T-helper 1 cell (primary cell): ENCODE data around the gene TMEM72.

Experiments used
- DNase-seq, 5 donors: peaks; one replicate each; pipeline ENCODE4 v3.0.0-alpha.2; 2012 to 2020

TMEM72 gene

DNA sequence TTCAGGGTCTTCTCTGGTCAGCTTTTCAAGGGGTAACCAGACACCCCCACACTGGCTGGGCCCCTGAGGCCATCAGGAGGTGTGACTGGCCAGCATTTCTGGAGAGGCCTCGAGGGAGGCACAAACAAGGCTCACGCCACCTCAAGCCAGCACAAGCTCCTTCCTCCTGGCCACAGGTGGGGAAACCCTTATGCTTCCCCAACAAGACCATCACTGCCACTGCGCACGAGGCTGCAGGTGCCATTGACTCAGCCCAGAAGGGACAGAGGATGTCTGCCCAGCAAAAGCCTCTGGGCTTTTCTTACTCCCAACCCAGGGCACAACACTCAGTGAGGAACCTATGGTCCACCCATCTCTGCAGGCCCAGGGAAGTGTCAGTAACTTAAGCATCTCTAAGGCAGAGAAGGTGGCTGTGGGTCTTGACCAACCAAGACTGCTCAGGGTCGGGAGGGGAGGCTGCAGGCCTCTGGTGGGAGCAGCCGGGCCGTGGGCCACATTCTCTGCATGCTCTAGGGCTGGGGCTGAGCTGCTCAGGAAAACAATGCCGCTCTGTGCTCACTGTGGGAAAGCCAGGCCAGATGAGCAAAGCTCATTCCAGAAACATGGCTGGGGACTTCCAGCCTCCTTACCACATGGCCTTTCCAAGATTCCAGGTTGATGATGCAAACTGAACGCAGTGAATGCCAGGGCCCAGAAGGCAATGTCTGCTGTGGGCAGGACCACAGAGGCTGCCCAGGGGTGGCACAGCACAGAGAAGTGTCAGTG is 24.2 kb downstream of the TMEM72 start:
- DNase-seq = no peak

GRCh38 chr10:44935966-44936295 is 24.8 kb downstream of the TMEM72 start:
- DNase-seq = no peak

DNA sequence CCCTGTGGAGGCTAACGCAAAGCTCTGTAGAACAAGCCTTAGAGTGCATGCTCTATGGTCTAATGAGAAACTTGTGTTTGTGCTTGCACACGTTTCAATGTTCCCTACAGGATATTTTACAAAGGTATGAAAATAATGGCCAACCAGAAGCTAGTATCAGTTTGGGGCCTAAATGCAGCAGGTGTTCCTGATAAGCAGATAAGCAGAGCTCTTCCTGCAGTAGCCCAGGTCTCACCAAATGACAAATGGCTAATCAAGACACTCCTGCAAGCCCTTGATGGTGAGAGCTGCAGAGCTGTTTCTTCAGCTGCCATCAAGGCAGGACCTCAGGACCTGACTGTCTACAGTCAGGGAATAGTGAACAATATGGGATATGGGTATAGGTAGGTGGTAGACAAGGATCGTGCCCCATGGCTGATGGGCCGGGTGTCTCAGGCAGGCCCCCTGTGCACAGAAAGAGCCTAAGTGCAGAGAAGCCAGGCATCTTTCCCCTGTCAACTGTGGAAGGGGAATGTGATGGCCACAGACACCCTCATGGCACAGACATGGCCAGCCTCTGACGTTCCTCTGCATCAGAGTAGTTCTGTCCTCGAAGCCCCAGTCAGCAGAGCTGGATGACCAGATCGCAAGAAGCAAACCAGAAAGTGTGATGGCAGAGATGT is 25.3 kb downstream of the TMEM72 start:
- DNase-seq = no peak

- no peak for DNase-seq
Observed at GRCh38 chr10:44937196-44938005, 26.3 kb downstream of the TMEM72 start.

- DNase-seq = no peak
Observed at GRCh38 chr10:44938956-44939355, 27.8 kb downstream of the TMEM72 start.

DNA sequence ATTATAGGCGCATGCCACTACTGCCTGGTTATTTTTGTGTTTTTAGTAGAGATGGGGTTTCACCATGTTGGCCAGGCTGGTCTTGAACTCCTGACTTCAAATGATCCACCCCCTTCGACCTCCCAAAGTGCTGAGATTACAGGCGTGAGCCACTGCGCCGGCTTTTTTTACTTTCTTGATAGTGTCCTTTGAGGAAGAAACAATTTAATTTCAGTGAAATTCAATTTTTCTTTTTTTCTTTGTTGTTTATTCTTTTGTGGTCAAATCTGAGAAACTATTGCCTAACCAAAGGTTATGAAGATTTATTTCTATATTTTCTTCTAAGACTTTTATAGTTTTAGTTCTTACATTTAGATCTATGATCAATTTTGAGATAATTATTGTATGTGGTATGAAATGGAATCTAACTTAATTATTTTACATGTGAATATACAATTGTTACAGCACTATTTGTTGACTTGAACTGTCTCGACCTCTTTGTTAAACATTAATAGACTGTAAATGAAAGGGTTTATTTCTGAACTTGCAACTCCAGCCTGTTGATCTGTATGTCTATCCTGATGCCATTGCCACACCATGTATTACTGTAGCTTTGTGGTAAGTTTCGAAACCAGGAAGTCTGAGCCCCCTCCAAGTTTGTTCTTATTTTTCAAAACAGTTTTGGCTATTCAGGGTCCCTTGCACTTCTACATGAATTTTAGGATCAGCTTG is 28.7 kb downstream of the TMEM72 start:
- no peak for DNase-seq

GRCh38 chr10:44944354-44944753 is 33.2 kb downstream of the TMEM72 start:
- no peak for DNase-seq

- DNase-seq = no peak
Observed at GRCh38 chr10:44946205-44946604, 35.1 kb downstream of the TMEM72 start.

DNA sequence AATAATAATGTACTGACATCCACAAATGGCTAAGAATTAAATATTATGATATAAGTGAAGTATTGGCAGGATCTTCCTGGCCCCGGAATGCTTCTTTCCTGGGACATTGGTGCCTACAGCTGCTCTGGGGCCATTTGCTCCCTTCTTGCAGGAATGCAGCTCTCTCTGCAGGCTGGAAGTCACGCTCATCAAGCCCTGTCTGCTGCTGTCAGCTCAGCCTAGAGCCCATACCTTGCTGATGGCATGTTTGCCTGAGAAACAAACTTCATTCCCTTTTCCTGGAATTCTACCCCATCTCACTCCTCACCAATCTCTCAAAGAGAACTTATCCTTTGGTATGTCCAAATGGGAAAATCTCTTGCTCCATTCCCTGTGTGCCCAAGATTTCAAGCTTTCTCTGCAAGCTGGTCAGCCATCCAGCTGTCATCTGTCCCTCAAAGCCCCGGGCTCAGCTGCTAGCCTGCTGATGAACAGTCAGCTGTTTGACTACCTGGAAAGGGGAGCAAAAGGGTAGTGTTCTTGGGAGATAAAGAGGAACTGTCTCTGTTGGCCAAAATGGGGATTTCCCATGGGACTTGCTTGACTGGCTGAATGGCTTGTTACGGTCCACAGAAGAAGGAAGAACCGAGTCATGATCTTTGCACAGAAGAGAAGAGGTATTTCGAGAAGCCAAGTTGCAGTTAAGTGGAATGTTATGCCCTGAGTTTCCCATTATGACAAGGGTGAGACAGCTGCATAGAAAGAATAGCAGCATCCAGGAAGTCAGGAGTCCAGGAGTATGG is 36.4 kb downstream of the TMEM72 start:
- no peak for DNase-seq

DNA sequence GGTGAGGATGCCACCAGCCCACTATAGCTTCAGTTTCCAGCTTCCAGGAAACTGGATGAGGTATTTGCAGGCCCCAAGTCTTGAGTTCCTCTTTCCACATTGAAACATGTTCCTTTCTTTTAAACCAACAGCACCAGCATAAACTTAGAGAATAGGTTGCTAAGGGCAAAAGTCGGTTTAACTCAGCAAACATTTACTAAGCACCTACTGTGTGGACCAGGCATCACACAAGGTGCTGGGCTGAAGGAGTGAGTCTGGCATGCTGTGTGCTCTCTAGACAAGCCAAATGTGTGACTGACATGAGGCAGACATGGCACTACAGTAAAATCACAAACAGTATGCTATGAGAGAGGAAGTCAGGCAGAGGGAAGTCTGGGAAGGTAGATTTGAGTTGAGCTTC is 37.5 kb downstream of the TMEM72 start:
- no peak for DNase-seq

DNA sequence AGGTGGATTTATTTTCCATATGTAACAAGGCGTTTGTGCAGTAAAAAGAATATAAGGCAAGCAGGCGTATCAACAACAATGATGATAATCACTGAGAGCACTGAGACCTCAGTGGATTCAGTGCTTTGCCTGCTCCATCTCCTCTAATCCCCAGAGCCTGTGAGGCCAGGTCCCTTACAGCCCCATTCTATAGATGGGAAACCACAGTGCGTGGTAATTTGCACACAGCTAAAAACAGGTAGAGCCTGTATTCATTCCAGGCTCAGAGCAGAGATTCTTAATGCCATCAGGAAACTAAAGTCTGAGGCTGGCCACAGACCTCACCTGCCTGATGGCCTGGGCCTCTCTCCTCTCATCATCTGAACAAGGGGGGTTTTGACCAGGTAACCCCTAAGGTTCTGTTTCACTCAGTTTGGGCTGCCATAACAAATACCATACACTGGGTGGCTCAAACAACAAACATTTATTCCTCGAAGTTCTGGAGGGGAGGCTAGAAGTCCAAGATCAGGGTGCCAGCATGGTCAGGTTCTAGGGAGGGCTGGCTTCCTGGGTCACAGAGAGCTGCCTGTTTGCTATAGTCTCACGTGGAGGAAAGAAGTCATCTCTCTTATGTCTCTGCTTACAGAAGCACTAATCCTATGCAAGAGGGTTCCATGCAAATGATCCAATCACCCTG is 38.1 kb downstream of the TMEM72 start:
- DNase-seq = no peak

DNA sequence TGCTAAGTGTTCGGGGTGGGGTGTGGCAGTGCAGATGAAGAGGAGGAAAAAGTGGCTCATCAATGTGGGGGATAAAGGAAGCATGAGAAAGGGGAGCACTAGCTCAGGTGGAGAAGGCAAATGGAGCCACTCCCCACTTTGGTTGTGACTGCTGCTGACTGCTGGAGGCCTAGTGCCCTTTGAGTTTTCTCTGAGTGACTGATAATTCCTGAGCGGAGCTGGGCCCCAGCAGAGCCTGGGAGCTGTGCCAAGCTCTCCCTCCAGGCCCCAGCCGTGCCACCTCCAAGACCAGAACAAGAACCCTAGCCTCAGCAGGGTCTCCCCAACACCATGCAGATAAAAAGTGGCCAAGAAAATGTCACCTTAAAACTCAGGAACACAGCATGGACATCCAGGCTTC is 38.8 kb downstream of the TMEM72 start:
- no peak for DNase-seq

DNA sequence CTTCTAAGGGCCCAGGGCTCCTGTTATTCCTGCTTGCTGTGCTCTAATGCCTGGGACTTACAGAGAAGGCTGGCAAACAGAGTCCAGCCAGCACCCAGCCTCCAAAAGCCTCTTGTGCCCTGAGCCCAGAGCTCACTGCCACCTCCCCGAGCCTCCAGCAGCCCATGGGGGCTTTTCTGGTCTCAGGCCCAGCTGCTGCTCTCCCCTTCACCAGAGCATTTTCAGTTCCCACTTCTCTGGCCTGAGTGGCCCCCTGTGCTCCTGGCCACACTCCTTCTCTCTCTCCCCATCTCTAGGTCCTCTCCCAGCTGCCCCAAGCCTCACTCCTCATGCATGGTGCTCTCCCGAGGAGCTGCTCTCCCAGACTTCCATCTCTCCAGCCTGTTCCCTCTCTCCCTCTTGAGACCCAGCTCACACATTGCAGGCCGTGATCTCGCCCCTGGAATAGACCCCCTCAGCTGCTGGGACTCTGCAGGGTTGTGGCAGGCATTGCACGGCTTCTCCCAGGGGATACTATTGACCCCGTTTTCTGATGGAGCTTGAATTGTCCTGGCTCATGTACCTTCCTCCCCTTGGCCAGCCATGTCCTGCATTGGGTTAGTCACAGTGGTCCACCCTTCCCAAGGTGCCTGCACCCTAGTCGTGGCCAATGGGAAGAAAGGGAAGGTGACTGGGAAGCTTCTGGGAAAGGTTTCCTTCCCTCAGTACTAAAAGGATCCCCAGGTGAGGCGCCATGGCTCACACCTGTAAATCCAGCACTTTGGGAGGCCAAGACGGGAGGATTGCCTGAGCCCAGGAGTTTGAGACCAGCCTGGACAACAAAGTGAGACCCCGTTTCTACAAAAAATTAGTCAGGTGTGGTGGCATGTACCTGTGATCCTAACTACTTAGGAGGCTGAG is 39.4 kb downstream of the TMEM72 start:
- DNase-seq = no peak

DNA sequence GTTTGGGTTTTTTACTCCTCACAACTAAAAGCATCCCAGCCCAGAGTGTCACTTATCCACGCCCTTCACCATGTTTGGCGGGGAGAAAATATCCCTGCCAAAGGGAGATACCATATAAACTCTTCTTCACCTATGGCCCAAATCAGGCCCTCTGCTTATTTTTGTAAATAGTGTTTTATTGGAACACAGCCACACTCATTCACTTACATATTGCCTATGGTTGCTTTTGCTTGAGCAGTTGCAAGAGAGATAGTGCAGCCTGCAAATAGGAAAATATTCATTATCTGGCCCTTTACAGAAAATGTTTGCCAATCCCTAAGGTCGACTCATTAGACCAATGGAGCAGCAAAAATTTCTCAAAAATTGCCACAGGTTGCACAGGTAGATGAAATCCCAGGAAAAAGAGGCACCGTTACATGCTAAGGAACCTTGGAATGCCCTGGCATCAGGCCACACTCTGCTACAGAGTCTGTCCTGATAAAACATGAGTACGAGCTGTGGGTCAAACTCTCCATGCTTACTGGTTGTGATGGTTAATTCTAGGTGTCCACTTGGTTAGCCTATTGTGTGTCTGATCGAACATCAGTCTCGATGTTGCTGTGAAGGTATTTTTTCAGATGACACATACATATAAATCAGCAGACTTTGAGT is 40.6 kb downstream of the TMEM72 start:
- no peak for DNase-seq

DNA sequence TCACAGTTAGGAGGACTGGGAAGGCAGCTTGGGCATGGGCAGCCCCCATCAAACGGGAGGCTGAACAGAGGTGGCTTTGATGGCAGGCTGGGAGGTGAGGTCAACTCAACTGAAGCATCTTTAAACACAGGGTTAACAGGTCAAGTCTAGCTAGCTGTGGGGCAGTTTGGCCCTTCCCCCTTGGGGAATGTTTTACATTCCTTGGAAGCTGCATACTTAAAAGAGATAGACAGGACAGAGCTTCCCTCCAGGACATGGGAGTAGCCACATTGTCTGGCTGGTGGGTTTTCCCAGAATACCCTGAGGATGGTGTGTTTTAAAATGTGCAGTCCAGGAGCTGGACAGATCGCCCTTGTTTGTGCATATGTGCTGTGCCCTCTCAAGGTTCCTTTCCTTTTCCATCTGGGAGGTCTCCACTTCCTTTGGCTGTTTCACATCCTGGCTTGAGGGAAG is 41.7 kb downstream of the TMEM72 start:
- no peak for DNase-seq

DNA sequence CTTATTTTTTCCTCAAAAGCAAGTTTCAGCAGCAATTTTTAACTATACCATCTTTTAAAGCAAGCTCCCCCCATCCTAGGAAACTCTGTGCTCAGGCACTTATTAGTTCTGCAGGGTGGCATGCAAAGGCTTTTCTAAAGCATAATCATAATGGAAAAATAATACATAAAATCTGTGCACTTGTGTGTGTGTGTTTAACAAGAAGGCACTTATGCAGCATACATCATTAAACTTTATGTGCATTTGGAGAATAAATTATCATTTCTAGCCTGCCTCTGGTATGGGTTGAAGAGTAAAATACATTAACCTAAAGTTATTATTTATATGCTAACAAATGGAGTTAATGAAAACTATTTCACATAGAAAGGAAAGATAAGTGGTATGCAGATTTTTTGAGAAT is 42.9 kb downstream of the TMEM72 start:
- no peak for DNase-seq

DNA sequence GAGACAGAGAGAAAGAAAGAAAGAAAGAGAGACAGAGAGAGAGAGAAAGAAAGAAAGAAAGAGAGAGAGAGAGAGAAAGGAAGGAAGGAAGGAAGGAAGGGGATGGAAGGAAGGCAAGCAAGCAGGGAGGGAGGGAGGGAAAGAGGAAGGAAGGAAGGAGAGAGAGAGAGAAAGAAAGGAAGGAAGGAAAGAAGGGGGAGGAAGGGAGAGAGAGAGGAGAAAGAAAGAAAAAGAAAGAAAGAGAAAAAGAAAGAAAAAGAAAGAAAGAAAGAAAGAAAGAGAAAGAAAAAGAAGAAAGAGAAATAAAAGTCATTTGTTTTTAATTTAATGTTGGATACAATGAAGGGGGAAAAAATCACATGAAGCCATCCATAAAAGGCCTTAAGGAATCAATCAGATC is 43.8 kb downstream of the TMEM72 start:
- DNase-seq = no peak

- peak in 1 of 5 donors; percentile 0 for DNase-seq
Observed at GRCh38 chr10:44955413-44956070, 44.4 kb downstream of the TMEM72 start.

- DNase-seq = no peak
Observed at GRCh38 chr10:44956226-44956625, 45.1 kb downstream of the TMEM72 start.
